Calu3 (cell line): ENCODE measurements around the gene ZMAT3. TPM values are rescaled to one million over a fixed set of nuclear protein-coding genes. Genes with fewer than 3 reads are reported as not detected.

Experiments
- BruUV-seq: library from RNA; stranded (reverse); fragments of 400-500 nt; replicated peaks from 2 replicates; lab custom pipeline; 2021; lab: Mats Ljungman, UMichigan
- CTCF ChIA-PET: fragments of 300-600 bp; sonication (Branson Sonifier 250); formaldehyde crosslinking; loops from one replicate; lab custom pipeline; 2022; ENCODE audit warnings: antibody characterized with exemption; lab: Charles Lee
- DNase-seq: peaks from one replicate; pipeline ENCODE4 v3.0.0; 2022
- H3K27ac Mint-ChIP-seq: one replicate; pipeline ENCODE4 v1.8.0; 2022; ENCODE audit warnings: mixed read lengths; ENCODE audit not compliant: unreplicated experiment
- H3K27me3 Mint-ChIP-seq: one replicate; pipeline ENCODE4 v1.8.0; 2022; ENCODE audit warnings: mixed read lengths; ENCODE audit not compliant: unreplicated experiment
- H3K36me3 Mint-ChIP-seq: one replicate; pipeline ENCODE4 v1.8.0; 2022; ENCODE audit warnings: mild to moderate bottlenecking, moderate library complexity, mixed read lengths; ENCODE audit not compliant: insufficient read depth, unreplicated experiment
- H3K4me1 Mint-ChIP-seq: one replicate; pipeline ENCODE4 v1.8.0; 2022; ENCODE audit warnings: mild to moderate bottlenecking, low read depth, mixed read lengths; ENCODE audit not compliant: unreplicated experiment
- H3K4me3 Mint-ChIP-seq: one replicate; pipeline ENCODE4 v1.8.0; 2022; ENCODE audit warnings: mild to moderate bottlenecking, low read depth, moderate library complexity, mixed read lengths; ENCODE audit not compliant: unreplicated experiment
- H3K9me3 Mint-ChIP-seq: one replicate; pipeline ENCODE4 v1.8.0; 2022; ENCODE audit warnings: low read depth, mixed read lengths; ENCODE audit not compliant: unreplicated experiment
- CTCF ChIP-seq: fragments of 200-600 bp; IDR thresholded peaks from one replicate; pipeline ENCODE4 v1.8.0; 2022; ENCODE audit warnings: antibody characterized with exemption; ENCODE audit not compliant: unreplicated experiment
- intact Hi-C: fragments of 100-400 bp; cut with micrococcal nuclease; formaldehyde crosslinking; loops from one replicate; pipeline ENCODE4 v1.10.0; 2022; ENCODE audit not compliant: unreplicated experiment
- total RNA-seq: library from RNA; stranded (reverse); gene quantifications from 2 replicates; pipeline ENCODE4 v1.2.3, GENCODE V29; 2022

Gene ZMAT3
- total RNA-seq, 1 experiment from 2014 or later = 12.1 TPM

GRCh38 chr3:179000144-179000543 lies 71.5 kb downstream of the ZMAT3 start:
- no peaks in the 10 kb centered on the region for H3K9me3 Mint-ChIP-seq
- H3K27me3 Mint-ChIP-seq = no peaks in the 10 kb centered on the region
- TF ChIP-seq CTCF = no peak
- intact Hi-C loops = no loop called here
- no peak overlapping the region for H3K27ac Mint-ChIP-seq
- CTCF ChIA-PET = no interaction called here
- H3K4me3 Mint-ChIP-seq = no peak overlapping the region
- no TSS peak for BruUV-seq
- no peak for DNase-seq
- H3K36me3 Mint-ChIP-seq = no peaks in the 10 kb centered on the region
- H3K4me1 Mint-ChIP-seq = no peaks in the 10 kb centered on the region

- TF ChIP-seq CTCF = no peak
- Mint-ChIP-seq H3K4me1 (no peaks in the 10 kb centered on the region), H3K9me3 (no peaks in the 10 kb centered on the region), H3K4me3 (no peak overlapping the region), H3K36me3 (no peaks in the 10 kb centered on the region), H3K27me3 (no peaks in the 10 kb centered on the region), H3K27ac (no peak overlapping the region)
- no TSS peak for BruUV-seq
- DNase-seq = no peak
- intact Hi-C loops = no loop called here
- CTCF ChIA-PET = interaction anchor here (0.6 kb wide), 1 partner anchor 17 kb away, joined by 4 read pairs; no protein-coding TSS in a partner anchor
Measured at GRCh38 chr3:178996399-178996798, 75.2 kb downstream of the ZMAT3 start.

GRCh38 chr3:178990293-178990692 lies 81.3 kb downstream of the ZMAT3 start:
- no peak overlapping the region for H3K27ac Mint-ChIP-seq
- no TSS peak for BruUV-seq
- TF ChIP-seq CTCF = no peak
- no peaks in the 10 kb centered on the region for H3K4me1 Mint-ChIP-seq
- no peak overlapping the region for H3K4me3 Mint-ChIP-seq
- no peaks in the 10 kb centered on the region for H3K36me3 Mint-ChIP-seq
- DNase-seq = no peak
- H3K9me3 Mint-ChIP-seq = peaks cover 15% of the 10 kb centered on the region
- no peaks in the 10 kb centered on the region for H3K27me3 Mint-ChIP-seq
- intact Hi-C loops = no loop called here
- CTCF ChIA-PET = no interaction called here

GRCh38 chr3:178989821-178990220 lies 81.8 kb downstream of the ZMAT3 start:
- no peaks in the 10 kb centered on the region for H3K36me3 Mint-ChIP-seq
- no TSS peak for BruUV-seq
- H3K27me3 Mint-ChIP-seq = no peaks in the 10 kb centered on the region

More at GRCh38 chr3:178989821-178990220, 81.8 kb downstream of the ZMAT3 start:
- CTCF ChIA-PET = no interaction called here
- H3K4me3 Mint-ChIP-seq = no peak overlapping the region
- intact Hi-C loops = no loop called here
- peaks cover 17% of the 10 kb centered on the region for H3K9me3 Mint-ChIP-seq
- no peak for DNase-seq
- no peaks in the 10 kb centered on the region for H3K4me1 Mint-ChIP-seq
- no peak overlapping the region for H3K27ac Mint-ChIP-seq
- no peak for TF ChIP-seq CTCF
